ENCODE results near the gene ACOX3. TPM values are rescaled to one million over a fixed set of nuclear protein-coding genes. Genes with fewer than 3 reads are reported as not detected.

Gene ACOX3
- total and polyA plus RNA-seq, 2 donors (not counting 1 experiment from before 2014, with no cell fraction given), result 6.8 to 23.8 TPM

DNA sequence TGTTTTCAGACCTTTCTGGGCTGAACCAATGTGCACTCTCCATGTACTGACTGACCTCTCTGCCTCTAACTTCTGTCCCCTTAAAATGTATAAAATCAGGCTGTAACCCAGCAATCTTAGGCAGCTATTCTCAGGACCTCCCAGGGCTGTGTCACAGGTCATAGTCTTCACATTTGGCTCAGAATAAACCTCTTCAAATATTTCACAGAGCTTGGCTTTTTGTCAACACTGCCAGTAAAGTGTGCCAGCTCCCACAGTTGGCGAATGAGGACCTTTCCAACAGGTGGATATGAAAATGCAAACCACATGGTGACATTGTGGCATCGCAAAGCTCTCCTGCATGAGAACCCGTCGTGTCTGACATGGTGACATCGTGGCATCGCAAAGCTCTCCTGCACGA lies 76.4 kb downstream of the ACOX3 start:
- Histone ChIP-seq H3K79me2 (ENCODE audit: control insufficient read depth, insufficient read depth, low read length) (no peaks in the 10 kb centered on the region), H3K4me1 (ENCODE audit: control insufficient read depth, extremely low read depth, insufficient read depth, low read length) (no peaks in the 10 kb centered on the region), H3K27me3 (ENCODE audit: control insufficient read depth, insufficient read depth, low read length) (no peaks in the 10 kb centered on the region), H3K27ac (ENCODE audit: insufficient read depth, low read length) (no peak overlapping the region), H2AFZ (ENCODE audit: low read length) (no peak overlapping the region), H3K4me3 (replicated peaks in 1 of 4; ENCODE audit: control extremely low read depth in 1 of 4, insufficient read depth in 1 of 4, low read depth in 3 of 4, low read length in 4 of 4) (no peak overlapping the region), H3K9ac (ENCODE audit: insufficient read depth, low read length) (no peak overlapping the region), H4K20me1 (ENCODE audit: control insufficient read depth, extremely low read depth, insufficient read depth, low read length) (no peaks in the 10 kb centered on the region), H3K9me3 (ENCODE audit: control insufficient read depth, insufficient read depth, low read depth, low read length) (no peaks in the 10 kb centered on the region), H3K4me2 (ENCODE audit: extremely low read depth, insufficient read depth, low read length) (no peak overlapping the region), H3K36me3 (ENCODE audit: control insufficient read depth, insufficient read depth, low read length) (no peaks in the 10 kb centered on the region)
- no peak for DNase-seq (ENCODE audit: low read depth in 2 of 2)
- TF ChIP-seq, protein P1, sequence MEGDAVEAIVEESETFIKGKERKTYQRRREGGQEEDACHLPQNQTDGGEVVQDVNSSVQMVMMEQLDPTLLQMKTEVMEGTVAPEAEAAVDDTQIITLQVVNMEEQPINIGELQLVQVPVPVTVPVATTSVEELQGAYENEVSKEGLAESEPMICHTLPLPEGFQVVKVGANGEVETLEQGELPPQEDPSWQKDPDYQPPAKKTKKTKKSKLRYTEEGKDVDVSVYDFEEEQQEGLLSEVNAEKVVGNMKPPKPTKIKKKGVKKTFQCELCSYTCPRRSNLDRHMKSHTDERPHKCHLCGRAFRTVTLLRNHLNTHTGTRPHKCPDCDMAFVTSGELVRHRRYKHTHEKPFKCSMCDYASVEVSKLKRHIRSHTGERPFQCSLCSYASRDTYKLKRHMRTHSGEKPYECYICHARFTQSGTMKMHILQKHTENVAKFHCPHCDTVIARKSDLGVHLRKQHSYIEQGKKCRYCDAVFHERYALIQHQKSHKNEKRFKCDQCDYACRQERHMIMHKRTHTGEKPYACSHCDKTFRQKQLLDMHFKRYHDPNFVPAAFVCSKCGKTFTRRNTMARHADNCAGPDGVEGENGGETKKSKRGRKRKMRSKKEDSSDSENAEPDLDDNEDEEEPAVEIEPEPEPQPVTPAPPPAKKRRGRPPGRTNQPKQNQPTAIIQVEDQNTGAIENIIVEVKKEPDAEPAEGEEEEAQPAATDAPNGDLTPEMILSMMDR (conservative IDR thresholded peaks at IDR 0.05 in 1 of 2, IDR thresholded peaks at IDR 0.05 in 1 of 2; ENCODE audit: low read depth in 1 of 2, low read length in 2 of 2), result no peak
- no peak for TF ChIP-seq EZH2 (IDR thresholded peaks at IDR 0.05; ENCODE audit: low read length, missing control alignments)

DNA sequence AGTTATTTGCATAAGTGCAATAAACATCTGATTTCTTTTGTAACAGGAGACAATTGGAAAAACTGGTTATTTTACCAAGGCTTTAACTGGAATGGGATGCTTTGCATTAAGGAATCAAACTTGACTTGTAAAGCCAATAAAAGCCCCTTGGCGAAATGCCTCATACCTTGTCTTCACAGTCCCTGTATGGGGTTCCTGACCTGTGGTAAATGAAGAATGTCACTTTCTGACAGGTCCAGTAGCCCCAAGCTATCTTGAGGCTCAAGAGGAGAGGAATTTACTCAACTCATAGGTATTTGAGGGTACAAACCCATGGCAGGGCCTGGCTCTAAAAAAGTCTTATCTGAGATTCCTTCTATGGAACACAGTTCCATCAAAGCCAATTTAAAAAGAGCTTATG lies 78.0 kb downstream of the ACOX3 start:
- no peak overlapping the region for H2AFZ ChIP-seq (ENCODE audit: low read length)
- peak in 1 of 2 donors; percentile 37 for DNase-seq (ENCODE audit: low read depth in 2 of 2)
- H3K9me3 ChIP-seq (ENCODE audit: control insufficient read depth, insufficient read depth, low read depth, low read length), result no peaks in the 10 kb centered on the region
- H3K4me2 ChIP-seq (ENCODE audit: extremely low read depth, insufficient read depth, low read length), result no peak overlapping the region
- no peak overlapping the region for H3K9ac ChIP-seq (ENCODE audit: insufficient read depth, low read length)
- H3K36me3 ChIP-seq (ENCODE audit: control insufficient read depth, insufficient read depth, low read length), result no peaks in the 10 kb centered on the region
- no peaks in the 10 kb centered on the region for H3K27me3 ChIP-seq (ENCODE audit: control insufficient read depth, insufficient read depth, low read length)
- H3K27ac ChIP-seq (ENCODE audit: insufficient read depth, low read length), result no peak overlapping the region
- no peaks in the 10 kb centered on the region for H3K79me2 ChIP-seq (ENCODE audit: control insufficient read depth, insufficient read depth, low read length)
- no peaks in the 10 kb centered on the region for H3K4me1 ChIP-seq (ENCODE audit: control insufficient read depth, extremely low read depth, insufficient read depth, low read length)
- H3K4me3 ChIP-seq (replicated peaks in 1 of 4; ENCODE audit: control extremely low read depth in 1 of 4, insufficient read depth in 1 of 4, low read depth in 3 of 4, low read length in 4 of 4), result no peak overlapping the region
- no peak for TF ChIP-seq EZH2 (IDR thresholded peaks at IDR 0.05; ENCODE audit: low read length, missing control alignments)
- TF ChIP-seq, protein P1 (conservative IDR thresholded peaks at IDR 0.05 in 1 of 2, IDR thresholded peaks at IDR 0.05 in 1 of 2; ENCODE audit: low read depth in 1 of 2, low read length in 2 of 2), result no peak
- H4K20me1 ChIP-seq (ENCODE audit: control insufficient read depth, extremely low read depth, insufficient read depth, low read length), result no peaks in the 10 kb centered on the region

DNA sequence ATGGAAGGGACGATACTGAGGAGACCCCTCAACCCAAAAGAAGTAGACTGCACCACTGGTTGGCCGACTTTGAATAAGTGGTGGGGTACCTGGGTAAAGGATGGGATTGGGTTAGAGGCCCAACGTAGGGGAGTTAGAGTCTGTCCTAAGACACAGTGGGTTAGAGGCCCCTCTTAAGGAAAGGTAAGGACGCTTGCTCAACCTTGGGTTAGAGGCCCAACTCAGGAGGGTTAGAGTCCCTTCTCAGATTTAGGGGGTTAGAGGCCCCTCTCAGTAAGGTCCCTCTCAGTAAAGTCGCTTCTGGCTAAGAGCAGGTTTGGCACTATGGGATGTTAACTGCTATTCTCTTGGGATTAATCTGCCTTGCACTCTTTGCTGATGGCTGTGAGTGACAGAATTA lies 81.3 kb downstream of the ACOX3 start:
- TF ChIP-seq, protein P1 (conservative IDR thresholded peaks at IDR 0.05 in 1 of 2, IDR thresholded peaks at IDR 0.05 in 1 of 2; ENCODE audit: low read depth in 1 of 2, low read length in 2 of 2), result no peak
- TF ChIP-seq EZH2 (IDR thresholded peaks at IDR 0.05; ENCODE audit: low read length, missing control alignments), result no peak
- Histone ChIP-seq H2AFZ (ENCODE audit: low read length) (no peak overlapping the region), H3K4me1 (ENCODE audit: control insufficient read depth, extremely low read depth, insufficient read depth, low read length) (no peaks in the 10 kb centered on the region), H3K9ac (ENCODE audit: insufficient read depth, low read length) (no peak overlapping the region), H3K4me2 (ENCODE audit: extremely low read depth, insufficient read depth, low read length) (no peak overlapping the region), H3K9me3 (ENCODE audit: control insufficient read depth, insufficient read depth, low read depth, low read length) (no peaks in the 10 kb centered on the region), H3K4me3 (replicated peaks in 1 of 4; ENCODE audit: control extremely low read depth in 1 of 4, insufficient read depth in 1 of 4, low read depth in 3 of 4, low read length in 4 of 4) (no peak overlapping the region), H3K27me3 (ENCODE audit: control insufficient read depth, insufficient read depth, low read length) (peaks cover 7% of the 10 kb centered on the region), H3K27ac (ENCODE audit: insufficient read depth, low read length) (no peak overlapping the region), H3K79me2 (ENCODE audit: control insufficient read depth, insufficient read depth, low read length) (no peaks in the 10 kb centered on the region), H3K36me3 (ENCODE audit: control insufficient read depth, insufficient read depth, low read length) (no peaks in the 10 kb centered on the region), H4K20me1 (ENCODE audit: control insufficient read depth, extremely low read depth, insufficient read depth, low read length) (no peaks in the 10 kb centered on the region)
- DNase-seq (ENCODE audit: low read depth in 2 of 2), result no peak

All from fibroblast of lung (primary cell).